Fibroblast of villous mesenchyme (primary cell): ENCODE data around the gene GSTO1. TPM values are rescaled to one million over a fixed set of nuclear protein-coding genes. Genes with fewer than 3 reads are reported as not detected.

Source experiments
- DNase-seq: peaks from one replicate; pipeline ENCODE4 v3.0.0-alpha.2; 2010; ENCODE audit warnings: low read depth
- H3K4me3 ChIP-seq: 2 replicates; pipeline ENCODE4 v1.5.1; 2011; ENCODE audit warnings: low read depth, mild to moderate bottlenecking, low read length
- total RNA-seq: library from RNA; depleted of rRNA; stranded (reverse); fragments of >200 nt; gene quantifications from 2 replicates; pipeline ENCODE4 v1.2.3, GENCODE V29; 2012
- TF ChIP-seq, protein P1 (sequence below): IDR thresholded peaks from 2 replicates; pipeline ENCODE4 v1.5.1; 2012; ENCODE audit warnings: low read depth, mild to moderate bottlenecking, low read length; ENCODE audit not compliant: insufficient read depth

The GSTO1 gene
- total RNA-seq, 1 donor = 156 TPM

DNA sequence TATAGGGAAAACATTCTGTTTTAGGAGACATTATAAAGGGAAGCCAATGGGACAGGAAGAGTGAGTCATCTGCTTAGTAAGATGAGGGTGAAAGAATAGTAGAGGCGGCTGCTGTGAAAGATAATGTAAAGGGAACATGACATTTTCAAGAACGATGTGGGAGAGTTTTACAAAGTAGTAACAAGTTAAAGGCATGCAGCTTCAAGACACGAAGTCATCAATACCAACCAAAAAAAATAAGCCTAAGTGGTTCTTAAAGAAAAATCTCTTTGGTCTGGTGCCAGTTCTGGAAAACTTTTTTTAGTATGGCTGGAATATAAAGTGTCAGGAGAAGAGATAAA lies 6.1 kb downstream of the GSTO1 start:
- peak; percentile 69 for DNase-seq
- no peak overlapping the region for H3K4me3 ChIP-seq
- TF ChIP-seq, protein P1, sequence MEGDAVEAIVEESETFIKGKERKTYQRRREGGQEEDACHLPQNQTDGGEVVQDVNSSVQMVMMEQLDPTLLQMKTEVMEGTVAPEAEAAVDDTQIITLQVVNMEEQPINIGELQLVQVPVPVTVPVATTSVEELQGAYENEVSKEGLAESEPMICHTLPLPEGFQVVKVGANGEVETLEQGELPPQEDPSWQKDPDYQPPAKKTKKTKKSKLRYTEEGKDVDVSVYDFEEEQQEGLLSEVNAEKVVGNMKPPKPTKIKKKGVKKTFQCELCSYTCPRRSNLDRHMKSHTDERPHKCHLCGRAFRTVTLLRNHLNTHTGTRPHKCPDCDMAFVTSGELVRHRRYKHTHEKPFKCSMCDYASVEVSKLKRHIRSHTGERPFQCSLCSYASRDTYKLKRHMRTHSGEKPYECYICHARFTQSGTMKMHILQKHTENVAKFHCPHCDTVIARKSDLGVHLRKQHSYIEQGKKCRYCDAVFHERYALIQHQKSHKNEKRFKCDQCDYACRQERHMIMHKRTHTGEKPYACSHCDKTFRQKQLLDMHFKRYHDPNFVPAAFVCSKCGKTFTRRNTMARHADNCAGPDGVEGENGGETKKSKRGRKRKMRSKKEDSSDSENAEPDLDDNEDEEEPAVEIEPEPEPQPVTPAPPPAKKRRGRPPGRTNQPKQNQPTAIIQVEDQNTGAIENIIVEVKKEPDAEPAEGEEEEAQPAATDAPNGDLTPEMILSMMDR = no peak

DNA sequence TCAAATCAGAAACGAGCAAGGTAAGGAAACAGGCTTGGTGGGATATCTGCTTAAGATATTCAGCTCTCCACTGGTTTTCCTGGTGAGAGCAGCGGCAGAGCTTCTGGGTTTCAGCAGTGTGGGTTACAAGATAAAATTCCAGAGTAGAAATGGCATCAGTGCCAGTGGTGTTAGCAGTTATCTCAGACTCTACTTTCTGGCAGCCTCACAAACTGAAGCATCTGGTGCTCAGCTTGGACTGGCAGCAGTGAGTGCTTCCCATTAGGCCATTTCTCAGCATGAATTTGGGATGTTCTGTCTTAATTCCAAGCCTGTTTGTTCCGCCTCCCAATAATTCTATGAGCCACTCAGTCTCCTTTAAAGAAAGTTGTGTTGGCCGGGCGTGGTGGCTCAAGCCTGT lies 7.4 kb downstream of the GSTO1 start:
- TF ChIP-seq, protein P1 = no peak
- DNase-seq = no peak
- H3K4me3 ChIP-seq = no peak overlapping the region

DNA sequence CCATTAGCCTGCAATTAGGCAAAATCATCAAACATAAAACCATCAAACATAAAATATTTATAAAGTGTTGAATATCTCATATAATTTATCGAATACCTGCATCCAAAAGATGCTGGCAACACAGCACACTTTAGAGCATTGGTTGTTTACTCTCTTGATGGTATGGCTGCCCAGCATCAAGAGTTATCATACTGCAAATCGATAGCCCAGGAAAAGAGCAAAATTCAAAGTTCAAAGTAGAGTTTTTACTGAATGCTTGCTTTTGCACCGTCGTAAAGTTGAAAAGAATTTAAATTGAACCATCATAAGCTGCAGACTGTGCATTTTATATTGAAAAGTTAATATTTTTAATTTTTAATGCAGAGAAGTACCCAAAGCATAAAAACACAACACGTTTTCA lies 10.1 kb downstream of the GSTO1 start:
- DNase-seq = no peak
- TF ChIP-seq, protein P1 = no peak
- H3K4me3 ChIP-seq = no peak overlapping the region

DNA sequence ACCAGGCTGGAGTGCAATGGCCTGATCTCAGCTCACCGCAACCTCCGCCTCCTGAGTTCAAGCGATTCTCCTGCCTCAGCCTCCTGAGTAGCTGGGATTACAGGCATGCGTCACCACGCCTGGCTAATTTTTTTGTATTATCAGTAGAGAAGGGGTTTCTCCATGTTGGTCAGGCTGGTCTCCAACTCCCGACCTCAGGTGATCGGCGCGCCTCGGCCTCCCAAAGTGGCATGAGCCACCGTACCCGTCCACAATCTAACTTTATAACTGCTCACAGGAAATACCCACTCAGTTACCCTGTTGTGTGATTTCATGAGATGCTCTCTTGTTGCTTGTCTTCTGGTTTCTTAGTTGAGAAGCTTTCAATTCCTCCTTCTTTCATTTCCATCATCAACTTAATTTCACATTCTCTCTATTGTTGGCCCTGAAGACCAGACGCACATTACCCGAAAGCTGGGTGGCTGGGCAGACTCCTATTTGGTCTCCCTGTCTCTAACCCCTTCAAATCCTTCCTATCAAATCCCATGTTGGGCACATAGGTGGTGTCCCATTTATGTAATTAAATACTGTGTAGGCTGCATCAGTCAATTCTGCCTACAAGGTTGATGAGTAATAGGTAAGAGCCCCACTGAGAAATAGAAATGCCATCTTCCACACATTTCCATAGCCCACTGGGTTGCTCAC lies 13.2 kb downstream of the GSTO1 start:
- TF ChIP-seq, protein P1 = no peak
- peak overlapping the region; percentile 68 for H3K4me3 ChIP-seq
- DNase-seq = no peak

DNA sequence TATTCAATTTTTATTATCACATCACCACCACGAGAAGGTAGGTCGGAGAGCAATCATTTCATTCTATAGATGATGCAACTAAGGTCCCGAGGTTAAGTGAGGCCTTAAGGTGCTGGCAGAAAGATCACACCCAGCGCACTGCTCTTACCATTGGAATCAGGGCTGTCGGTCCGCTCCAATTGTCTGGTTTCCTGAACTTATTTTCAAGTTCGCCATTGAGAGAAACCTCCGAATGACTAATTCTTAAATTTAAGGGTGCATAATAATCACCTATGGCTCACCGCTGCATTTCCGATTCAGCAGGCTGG lies 13.7 kb downstream of the GSTO1 start:
- TF ChIP-seq, protein P1 = no peak
- peak; percentile 8 for DNase-seq
- peak overlapping the region; percentile 68 for H3K4me3 ChIP-seq

DNA sequence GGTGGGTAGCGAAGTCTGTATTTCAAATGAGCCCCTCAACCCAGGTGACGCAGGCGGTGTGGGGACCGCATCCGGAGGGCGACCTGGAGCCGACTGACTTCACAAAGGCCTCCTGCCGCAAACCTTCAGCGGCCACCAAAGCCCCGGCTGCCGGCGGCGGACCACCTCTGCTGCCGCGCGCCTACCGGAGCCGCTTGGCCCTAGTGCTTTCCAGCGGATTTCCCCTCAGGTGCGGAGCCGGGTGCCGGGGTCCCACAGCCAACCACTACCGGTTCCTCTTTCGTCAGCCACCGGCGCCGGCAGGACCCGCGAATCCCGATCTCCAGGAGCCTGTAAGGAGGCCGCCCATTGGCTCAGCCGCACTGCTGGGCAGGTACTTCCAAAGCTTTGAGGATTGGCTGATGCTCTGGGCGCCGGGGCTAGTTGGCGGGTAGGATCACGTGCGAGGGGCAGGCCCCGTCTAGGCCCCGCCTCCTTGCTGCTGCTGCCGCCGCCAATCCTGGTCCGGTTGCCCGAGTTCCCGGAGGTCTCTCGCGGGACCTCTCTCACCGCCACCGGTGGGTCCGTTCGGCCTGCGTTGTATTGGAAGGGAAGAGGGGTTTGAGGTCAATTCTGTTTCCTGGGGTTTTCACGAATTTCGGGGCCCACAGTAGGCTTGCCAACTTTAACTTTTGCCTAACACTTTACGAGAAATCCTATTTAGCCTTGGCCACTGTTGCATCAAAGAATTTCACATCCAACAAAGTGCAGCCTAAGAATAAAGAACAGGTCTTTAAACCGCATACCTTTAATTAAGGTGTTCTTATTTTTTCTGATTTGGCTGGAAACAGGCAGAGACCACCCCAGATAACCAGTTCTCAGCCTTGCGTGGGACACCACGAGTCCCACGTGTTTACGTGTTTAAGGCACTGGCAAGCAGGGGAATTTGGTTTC lies 14.3 kb downstream of the GSTO1 start, which contains the start of gene GSTO2:
GSTO2 (plus strand) TSS at position 472 of the 933 bp plus-strand sequence. CDS start 5,732 bp downstream, outside the sequence.
- H3K4me3 ChIP-seq = peak within 1 kb of the TSS; percentile 68
- TF ChIP-seq, protein P1 = no peak
- DNase-seq = peak; percentile 98
